ENCODE results near the gene EFTUD2.
A peak's percentile ranks its signal among the peaks of the same experiment; 100 is the strongest.

Gene EFTUD2

DNA sequence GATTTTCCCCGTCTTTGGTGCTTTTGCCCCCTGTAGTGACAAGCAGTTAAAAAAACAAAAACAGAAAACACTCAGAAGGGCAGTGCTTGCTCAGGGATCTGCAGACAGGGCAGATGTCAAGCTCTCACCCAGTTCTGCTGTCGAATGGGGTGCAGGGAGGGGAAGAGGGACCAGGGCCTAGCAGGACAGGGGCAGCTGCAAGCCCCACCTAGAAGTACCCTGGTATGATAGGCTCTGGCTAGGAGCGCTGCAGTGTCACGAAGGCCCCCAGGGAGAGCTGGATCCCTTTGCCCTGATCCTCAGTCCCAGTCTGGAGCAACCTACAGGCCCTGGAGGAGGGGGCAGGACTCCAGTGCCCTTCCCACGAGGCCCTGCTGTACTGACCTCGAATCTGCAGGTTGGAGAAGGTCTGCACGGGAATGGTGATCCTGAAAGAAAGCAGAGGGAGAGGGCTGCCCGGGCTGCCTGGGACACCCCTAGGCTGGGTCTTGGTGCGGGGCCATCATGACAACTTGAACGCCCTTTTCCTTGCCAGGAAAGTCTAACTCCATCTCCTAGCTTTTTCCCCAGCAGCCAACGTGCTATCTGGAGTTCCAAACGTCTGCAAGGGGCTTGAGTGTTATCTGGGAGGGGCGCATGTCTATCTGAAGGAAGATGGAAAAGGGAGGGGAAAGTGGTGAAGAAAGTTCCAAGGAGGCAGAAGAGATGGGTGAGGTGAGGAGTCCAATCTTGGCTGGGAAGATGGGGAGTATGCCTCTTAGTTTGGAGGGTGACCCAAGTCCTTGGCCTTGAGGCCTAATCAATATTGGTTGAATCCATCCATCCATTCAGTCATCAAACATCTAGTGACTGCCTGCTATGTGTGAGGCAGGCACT lies 11.2 kb upstream of the EFTUD2 start:
- no peak for DNase-seq

DNA sequence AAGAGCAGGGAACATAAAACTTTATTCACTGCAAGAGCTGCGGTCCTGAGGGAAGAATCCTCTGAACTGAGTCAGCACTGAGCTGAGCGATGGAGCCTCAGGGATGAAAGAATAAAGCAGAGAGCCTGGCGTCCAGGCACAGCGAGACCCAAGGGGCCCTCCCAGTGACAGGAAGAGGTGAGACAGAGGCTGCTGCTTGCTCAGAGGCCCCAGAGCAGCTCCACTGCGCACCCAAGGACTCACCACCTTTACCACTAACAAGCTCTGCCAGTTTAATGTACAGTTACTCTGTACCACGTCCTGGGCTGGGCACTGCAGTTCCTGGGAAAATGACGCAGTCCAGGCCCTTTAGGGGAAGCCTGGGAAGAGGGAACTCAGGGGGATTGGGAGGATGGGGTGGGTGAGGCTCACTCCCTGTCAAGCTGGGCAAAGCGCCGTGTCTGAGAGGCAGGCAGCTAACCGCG lies 10.5 kb upstream of the EFTUD2 start:
- DNase-seq: no peak

DNA sequence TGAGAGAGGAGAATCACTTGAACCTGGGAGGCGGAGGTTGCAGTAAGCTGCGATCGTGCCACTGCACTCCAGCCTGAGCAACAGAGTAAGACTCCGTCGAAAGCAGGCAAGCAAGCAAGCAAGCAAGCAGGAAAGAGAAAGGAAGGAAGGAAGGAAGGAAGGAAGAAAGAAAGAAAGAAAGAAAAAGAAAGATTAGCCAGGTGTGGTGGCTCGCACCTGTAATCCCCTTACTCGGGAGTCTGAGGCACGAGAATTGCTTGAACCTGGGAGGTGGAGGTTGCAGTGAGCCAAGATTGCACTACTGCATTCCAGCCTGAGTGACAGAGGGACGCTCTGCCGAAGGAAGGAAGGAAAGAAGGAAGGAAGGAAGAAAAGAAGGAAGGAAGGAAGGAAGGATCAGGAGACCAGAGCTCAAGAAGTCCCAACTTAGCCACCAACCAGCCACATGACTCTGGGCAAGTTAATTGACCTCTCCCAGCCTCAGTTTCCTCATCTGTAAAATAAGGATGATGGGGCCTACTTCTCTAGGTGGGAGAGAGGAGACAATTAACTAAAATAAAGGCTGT lies 9.6 kb upstream of the EFTUD2 start:
- no peak for DNase-seq

DNA sequence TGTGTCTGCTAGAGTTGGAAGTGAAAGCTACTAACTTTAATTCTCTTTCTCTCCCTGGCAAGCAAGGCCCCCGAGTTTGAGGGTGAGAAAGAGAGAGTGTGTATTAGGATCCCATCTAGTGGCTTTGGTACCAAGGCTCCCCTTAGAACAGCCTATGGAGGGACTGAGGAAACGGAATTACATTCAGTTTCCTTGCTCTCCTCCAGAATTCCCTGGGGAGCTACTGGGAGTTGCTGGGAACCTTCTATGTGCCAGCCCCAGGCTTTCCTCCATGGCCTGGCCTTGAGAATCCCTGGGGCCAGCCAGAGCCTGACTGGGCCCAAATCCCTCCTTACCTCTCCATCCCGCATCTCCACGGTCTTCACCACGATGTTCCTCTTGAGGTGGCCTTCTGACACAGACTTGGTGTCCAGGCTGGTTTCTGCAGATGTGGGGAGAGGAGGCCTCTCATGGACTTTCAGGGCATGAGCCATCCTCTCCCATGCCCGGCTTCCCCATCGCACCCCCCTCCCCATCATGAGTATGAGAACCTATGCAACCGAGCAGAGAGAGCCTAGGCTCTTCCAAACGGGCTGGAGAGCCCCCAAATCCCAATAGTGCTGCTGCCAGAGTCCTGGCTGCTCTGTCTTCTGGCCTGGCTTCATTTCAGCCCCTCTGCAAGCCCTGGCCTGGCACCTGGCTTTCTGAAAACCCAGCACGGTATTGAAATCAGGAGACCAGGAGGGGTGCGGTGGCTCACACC lies 8.7 kb upstream of the EFTUD2 start:
- no peak for DNase-seq

DNA sequence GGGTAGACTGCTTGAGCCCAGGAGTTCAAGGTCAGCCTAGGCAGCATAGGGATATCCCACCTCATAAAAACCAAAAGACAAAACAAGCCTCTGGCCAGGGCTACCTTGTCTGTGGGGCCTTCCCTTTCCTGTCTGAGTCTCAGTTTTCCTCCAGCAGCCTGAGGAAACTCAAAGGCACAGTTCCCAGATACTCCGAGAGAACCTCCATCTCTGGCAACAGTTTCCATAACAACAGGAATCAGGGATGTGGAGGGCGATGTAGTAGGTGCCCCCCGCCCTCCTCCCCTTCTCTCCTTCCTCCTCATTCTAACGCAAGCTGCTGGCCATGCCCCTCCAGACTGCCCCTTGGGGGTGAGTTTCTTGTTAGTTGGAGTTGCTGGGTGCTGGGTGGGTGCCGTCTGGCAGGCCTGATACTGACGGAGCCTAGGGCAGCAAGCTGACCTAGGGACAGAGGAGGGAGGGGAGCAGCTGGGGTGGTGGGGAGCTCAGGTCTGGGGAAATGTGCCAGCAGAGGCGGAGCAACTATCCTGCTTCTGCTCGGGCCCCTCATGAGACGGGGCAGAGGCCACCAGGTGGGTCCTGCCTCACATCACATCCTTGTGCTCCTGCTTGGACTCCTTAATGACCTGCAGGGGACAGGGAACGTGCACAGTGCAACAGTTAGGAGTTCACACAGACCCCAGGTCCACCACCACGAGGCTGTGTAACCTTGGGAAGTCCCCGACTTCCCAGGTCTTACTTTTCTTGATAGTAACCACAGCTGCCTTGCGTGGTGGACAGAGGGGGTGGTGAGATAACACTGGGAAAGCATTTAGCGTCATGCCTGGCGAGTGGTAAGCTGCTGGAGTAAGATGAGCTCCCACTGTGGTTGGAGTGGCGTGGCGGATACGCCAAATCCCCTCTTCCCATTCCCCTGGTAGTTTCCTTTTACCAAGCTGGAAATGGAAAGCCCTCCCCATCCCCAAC lies 7.8 kb upstream of the EFTUD2 start:
- DNase-seq: no peak

DNA sequence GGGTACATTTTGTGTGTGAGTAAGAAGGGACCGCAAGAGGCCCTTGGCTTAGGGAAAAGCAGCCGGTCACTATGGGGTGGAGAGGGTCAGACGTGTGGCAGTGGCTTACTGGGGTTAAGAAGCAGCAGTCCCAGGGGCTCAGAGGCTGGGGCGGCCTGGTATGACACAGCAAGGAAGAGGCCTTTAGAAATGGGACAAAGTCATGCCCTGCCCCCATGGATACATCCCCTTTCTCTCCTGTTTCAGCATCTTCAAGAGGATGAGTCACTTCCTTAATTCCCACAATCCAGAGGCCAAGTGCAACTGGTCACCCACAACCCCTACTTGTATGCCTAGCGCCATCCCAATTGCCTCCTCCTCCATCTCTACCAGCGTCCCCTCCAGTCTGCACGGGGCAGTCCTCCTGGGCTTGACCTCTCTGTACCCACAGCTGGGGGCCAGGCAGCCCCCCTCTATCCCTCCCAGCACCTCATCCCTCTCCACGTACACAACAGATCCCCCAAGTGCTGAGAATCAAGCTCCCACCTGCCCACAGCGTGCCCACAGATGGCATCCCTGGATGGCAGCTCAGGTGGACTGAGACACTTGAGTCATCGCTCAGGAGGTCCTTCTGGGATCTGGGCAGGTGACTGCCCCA lies 6.9 kb upstream of the EFTUD2 start:
- peak; percentile 85 to 89 for DNase-seq

DNA sequence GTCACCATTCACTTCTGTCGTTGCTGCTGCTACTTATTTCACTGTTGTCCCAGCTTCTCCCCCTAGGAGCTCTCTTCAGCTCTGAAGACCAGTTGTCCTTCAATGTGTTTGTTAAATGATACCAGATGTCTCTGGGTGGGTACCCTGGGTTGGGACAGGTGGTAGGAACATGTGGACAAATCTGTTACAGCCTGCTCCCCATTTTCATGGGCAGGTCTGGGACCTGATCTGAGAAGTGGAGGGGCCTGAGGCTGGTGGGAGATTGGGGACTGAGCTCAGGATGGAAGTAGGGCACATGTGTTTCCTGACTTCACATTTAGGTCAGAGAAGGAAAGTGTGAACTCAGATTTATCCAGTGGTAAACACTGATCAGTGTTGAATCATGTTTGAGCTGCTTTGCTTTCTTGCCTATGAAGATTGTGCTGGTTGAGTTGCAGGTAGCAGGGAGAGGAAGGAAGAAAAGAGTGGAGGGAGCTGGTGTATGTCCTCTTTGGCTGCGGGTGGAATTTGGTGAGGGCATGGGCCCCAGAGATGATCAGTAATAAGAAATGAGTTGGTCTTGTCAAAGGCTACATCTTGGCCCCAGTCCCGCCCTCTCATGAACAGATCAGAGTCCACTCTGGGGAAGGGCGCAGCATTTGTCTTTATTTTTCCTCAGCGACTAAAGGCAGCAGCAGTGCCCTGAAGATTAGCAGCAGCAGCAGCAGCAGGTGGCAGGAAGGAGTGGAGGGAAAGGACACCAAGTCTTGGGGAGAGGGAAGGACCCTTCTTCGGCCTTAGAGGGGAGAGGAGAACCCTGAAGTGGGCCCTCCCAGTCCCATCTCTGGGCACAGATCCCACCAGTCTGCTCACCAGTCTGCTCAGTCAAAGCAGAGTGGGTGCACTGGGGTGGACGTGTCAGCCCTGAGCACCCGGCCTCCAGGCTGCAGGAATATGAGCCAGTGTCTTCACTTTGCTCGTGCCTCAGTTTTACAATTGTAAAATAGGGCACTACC lies 6.1 kb upstream of the EFTUD2 start:
- DNase-seq: no peak

DNA sequence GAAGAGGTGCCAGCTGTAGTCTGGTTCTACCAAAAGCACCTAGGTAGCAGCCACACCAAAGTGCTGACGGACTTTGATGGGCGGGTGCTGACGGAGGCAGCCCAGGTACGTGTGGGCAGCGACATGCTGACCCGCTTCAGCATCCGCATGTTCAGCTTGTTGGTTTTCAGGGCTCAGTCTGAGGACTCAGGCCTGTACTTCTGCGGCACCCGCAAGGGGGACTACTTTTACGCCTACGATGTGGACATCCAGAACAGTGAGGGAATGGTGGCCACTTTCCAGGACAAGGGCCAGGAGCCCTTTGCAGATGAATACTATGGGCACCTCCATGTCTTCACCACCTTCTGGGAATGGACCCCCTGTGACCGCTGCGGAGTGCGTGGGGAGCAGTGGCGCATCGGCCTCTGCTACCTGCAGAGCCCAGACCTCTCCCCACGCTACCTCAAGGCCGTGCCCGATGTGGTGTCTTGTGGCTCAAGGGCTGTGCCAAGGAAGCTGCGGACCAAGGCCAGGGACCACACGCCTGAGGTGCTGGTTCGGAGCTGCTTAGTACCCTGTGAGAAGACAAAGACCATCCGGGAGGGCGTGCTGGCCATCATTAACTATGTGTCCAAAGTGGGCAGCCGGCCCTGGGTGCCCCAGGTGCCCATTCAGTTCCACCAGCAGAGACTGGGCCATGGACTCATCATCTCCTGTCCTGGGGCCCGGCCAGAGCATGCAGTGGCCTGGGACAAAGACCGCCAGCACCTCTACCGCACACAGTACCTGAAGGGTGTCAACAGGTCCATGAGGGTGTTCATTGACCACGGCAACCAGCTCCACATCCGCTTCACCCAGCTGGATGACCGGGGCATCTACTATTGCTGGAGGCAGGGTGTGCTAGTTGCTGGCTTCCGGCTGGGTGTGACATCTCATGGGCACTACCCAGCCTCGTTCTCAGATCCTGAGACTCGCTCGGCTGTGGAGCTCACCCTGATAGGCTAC lies 5.0 kb upstream of the EFTUD2 start:
- no peak for DNase-seq

DNA sequence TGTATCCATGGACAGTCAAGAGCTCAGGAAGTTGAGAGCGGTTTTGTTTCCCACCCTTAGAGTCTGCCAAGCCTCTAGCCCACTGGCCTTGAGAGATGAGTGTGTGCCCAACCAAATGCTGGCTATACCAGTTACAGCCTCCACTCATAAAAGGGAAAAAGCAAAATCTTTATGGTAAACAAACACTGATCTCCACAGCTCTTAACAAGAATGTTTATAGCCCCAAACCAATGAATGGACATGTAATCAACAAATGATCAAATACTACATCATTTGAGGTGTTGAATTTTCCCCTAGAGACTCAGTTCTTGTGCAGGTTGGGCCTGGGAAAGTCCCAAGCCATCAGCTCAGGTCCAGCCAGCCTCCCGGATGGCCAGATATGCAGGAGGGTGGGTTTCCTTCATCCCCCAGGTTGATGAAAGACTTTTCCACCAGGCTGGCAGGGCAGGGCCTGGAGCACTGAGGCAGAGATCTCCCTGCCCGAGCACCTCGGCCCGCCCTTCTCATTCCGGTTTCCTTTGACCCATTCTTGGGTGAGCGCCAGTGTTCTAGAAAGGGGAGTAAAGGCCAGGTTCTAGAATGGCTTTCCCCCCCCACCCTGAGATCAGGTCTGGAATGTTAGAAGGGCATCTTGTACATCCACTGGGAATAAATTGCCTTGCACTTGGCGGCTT lies 3.9 kb upstream of the EFTUD2 start:
- DNase-seq: no peak

DNA sequence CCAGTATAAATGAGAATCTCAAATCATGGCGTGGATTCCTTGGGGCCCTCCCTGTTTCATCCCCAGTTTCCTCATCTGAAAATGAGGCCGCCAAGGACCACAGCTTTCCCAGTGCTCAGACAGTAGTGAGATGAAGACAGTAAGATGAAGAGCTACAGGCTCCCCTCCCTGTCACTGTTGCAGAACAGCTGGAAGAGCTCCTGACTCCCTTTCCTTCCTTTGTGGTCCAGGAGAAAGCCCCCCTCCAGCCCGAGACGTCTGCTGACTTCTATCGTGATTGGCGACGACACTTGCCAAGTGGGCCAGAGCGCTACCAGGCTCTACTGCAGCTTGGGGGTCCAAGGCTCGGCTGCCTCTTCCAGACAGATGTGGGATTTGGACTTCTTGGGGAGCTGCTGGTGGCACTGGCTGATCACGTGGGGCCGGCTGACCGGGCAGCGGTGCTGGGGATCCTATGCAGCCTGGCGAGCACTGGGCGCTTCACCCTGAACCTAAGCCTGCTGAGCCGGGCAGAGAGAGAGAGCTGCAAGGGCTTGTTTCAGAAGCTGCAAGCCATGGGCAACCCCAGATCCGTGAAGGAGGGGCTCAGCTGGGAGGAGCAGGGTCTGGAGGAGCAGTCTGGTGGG lies 3.0 kb upstream of the EFTUD2 start:
- no peak for DNase-seq

DNA sequence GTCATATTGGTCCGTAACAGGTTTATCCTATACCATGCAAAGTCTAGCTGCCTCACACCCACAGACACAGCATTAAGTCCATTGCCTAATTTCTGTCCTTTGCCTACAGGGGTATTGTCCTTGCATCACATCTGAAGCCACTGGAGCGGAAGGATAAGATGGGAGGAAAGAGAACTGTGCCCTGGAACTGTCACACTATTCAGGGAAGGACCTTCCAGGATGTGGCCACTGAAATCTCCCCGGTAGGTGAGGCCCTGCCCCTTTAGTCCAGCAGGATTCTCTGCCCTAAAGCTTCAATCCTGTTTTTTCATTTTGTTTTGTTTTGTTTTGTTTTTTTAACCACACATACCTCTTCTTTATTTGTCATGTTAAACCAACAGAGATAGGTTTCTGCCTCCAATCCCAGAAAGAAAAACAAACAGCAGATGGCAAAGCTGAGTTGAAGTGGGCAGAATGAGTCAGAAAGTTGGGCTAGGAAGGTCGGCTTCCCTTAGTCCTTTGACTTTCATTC lies 2.2 kb upstream of the EFTUD2 start:
- peak; percentile 65 to 70 for DNase-seq

DNA sequence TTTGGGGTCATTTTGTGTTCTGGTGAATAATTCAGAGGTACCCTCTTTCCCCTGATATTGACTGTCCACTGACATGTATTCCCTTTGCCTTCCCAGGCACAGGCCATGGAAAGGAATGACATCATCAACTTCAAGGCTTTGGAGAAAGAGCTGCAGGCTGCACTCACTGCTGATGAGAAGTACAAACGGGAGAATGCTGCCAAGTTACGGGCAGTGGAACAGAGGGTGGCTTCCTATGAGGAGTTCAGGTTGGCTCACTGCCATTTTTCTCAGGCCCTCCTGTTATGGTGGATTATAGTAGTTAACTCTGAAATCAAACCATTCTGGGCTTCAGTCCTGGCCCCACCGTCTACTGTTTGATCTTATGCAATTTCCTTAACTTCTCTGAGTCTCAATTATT lies 1.6 kb upstream of the EFTUD2 start:
- DNase-seq: peak; percentile 16 to 19

DNA sequence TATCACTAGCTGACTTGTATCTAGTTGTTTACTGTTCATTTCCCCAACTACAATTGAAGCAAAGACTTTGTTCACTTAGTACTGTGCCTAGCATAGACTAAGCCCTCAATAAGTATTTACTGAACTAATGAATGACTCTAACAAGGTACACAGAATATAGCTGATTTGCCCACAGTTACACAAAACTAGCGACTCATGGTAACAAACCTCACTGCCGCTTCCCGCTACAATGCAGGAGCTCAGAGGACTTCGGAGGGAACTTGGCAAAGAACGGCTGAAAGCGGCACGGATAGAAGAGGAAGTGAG lies 524 bp downstream of the EFTUD2 start:
- DNase-seq: peak; percentile 79 to 82

DNA sequence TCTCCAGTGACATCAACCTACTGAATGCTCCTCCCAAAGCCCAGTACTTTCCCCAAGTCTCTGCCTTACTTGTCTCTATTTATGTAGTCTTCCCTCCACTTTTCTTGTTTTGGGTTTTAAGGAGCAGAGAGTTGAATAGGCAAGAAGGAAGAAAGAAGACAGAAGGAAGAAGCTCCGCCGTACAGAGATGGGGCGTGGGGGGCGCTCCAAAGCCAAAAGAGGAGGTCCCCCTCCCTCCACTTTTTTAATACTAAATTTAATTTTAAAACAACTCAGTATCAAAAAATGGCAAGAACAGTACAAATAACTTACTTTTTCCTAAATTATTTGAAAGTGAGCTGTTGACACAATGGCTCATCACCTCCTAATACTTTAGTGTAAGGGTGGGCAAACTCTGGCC lies 4.6 kb downstream of the EFTUD2 start:
- no peak for DNase-seq

DNA sequence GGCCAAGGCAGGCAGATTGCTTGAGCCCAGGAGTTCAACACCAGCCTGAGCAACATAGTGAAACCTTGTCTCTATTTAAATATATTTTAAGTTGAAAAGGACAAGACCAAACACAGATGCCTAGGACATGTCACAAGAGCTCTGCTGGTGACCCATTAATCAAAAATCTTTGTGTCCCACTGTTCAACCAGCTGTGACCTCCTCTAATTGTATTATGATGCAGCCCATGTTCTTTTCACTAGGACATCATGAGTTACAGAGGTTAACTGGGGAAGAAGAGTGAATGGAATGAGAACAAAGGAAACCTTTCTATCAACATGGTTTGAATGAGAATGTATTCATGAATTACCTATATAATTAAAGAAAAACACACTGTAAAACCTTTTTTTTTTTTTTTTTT lies 7.0 kb downstream of the EFTUD2 start:
- DNase-seq: no peak

DNA sequence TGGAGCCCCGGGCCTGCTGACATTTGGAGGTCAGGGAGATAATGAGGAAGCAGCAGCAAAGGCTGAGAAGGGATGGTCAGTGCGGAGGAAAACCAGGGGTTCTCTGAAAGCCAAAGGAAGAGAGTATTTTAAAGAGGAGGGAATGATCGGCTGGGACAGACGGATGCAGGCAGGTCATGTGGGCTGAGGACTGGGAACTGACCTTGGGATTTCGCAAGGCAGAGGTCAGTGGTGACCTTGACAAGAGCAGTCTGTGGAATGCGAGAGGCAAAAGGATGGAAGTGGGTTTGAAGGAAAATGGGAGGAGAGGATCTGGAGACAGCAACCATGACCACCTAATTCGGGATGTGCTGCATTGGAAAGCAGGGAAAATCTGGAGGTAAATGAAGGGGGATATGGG lies 10.2 kb downstream of the EFTUD2 start:
- DNase-seq: no peak

DNA sequence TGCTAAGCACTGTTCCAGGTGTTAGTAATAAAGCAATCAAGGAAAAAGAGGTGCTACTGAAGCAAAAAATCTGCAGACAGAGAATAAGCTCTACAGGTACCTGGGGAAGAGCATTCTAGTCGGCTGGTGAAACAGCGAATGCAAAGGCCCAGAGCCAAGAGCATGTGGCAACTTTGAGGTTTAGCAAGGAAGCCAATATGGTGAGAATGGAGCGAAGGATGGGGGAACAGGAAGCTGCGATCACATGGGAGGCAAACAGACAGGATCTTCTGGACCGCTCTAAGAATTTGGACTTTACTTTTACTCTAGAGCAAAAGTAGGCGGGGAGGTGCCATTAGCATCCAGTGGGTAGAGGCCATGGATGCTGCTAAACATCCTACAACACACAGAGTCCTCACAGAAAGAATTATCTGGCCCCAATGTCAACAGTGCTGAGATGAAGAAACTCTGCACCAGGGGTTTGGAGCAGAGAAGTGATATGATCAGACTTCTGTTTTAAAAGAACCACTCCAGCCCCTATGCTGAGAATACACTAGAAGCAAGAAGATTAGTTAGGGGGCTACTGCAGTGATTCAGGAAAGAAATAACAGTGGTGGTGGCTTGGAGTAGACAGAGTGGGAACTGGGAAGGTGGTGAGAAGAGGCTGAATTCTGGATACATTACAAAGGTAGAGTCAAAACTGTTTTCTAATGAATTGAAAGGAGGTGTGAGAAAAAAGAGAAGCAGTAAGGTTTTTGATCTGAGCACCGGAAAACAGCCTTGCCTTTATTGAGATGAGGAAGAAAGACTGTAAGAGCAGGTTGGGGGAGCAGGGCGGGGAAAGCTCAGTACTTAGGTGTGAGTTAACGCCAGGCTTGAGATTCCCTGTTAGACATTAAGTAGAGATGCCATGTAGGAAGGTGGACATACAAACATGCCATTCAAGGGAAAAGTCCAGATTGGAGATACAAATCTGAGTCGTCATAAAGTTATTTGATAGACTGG lies 11.0 kb downstream of the EFTUD2 start:
- peak; percentile 29 to 43 for DNase-seq

Measured in inflammatory macrophage (primary cell).